ENCODE results near the gene NOP14.
"Not testable (repeated sequence)": the region's sequence is repeated elsewhere in the genome, so short reads cannot be mapped to it uniquely, and the experiment has no call there.

NOP14 gene

DNA sequence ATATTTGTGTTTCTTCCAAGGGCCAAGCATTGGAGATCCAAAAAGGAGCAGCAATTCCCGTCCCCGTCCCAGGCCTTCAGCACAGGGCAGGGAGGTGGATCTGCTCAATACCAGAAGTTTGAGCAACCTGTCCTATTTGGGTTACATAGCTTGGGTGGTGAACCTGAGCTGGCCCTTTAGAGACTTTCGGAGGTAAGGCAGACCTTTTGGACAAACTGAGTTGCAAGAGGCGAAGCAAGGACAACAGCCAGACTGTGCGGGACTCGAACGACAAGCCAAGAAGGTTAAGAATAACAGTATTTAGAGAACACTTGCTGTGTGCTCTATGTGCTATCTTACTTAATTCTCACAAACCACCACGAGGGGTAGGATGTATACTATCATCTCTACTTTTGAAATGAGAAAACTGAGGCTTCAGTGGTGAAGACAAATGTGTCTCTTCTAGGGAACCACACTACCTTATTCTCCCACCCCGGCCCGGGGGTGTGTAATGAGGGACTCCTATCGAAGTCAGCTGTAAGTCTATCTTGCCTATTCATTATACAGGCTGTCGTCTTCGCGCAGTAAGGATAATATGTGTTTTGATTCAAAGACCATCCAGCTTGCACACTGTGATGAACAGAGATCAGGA, 1.3 kb downstream of the NOP14 start:
- DNase-seq (ENCODE audit: low spot score), result no peak

DNA sequence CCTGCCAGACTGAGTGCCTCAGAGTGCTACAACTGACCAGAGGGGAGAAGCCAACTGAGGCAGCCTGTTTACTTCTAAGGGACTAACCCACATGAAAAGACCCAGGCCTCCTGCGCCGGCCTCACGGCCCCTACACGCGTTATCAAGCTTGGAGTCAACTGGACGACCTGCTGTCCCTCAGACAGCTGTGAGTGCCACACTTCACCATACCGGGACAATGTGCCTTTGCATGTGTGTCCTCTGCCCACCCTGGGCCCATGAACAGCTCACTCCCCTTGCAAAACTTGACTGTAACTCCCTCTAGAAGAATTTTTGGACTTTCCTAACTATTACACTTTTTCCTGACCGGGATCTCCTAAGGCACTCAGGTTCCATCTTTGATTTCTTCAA, 1.8 kb downstream of the NOP14 start:
- DNase-seq (ENCODE audit: low spot score), result no peak

DNA sequence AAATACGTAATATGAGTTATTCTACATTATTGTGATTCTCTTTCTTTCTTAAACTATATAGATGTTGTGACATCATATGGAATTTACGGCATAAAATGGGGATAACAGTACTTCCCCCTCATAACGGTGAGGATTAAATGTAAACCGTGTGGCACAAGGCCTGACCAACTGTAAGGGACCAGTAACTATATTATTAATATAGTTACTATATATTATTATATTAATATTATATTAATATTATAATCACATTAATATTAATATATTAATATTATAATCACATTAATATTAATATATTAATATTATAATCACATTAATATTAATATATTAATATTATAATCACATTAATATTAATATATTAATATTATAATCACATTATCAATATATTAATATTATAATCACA, 2.8 kb downstream of the NOP14 start:
- DNase-seq (ENCODE audit: low spot score), result not testable (repeated sequence)

DNA sequence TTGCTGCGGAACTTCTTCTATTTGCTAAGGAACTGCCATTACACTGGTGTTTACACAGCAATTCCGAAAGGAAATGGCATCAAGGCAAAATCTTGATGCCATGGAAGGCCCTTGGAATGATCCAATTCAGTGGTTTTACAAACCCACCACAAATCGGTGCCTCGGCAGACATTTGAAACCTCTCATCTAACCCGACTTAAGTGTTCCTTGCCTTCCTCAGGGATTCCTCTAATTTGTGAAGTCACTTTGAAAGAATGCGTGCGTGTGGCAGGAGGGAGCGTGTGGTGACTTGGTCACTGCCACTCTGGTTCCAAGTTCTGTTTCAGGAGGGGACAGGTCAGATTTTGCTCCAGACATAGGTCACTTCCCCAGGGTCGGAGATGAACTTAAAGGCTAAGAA, 4.8 kb downstream of the NOP14 start:
- DNase-seq (ENCODE audit: low spot score), result no peak

DNA sequence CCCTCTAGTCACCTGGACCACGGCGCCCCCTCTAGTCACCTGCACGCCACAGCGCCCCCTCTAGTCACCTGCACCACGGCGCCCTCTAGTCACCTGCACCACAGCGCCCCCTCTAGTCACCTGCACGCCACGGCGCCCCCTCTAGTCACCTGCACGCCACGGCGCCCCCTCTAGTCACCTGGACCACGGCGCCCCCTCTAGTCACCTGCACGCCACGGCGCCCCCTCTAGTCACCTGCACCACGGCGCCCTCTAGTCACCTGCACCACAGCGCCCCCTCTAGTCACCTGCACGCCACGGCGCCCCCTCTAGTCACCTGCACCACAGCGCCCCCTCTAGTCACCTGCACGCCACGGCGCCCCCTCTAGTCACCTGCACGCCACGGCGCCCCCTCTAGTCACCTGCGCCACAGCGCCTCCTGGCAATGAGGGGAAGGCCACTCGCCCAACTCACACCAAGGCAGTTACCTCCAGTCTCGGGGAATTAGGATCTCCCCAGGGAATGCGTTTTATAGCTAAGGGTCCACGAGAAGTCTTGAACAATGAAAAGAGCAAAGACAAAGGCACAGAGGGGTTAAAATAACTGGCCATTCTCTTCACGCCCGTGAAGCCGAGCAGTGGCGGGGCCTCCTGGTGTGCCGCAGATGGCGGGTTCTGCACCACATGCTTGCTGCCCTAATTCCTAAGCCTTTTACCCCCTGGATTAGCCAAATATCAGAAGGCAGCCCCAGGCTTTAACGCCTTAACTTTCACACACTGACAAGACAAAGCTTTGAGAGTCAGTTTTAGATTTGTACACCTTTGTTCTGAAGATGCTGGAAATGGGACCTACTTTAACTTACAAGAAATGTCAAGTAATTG, 7.8 kb downstream of the NOP14 start:
- not testable (repeated sequence) for DNase-seq (ENCODE audit: low spot score)

DNA sequence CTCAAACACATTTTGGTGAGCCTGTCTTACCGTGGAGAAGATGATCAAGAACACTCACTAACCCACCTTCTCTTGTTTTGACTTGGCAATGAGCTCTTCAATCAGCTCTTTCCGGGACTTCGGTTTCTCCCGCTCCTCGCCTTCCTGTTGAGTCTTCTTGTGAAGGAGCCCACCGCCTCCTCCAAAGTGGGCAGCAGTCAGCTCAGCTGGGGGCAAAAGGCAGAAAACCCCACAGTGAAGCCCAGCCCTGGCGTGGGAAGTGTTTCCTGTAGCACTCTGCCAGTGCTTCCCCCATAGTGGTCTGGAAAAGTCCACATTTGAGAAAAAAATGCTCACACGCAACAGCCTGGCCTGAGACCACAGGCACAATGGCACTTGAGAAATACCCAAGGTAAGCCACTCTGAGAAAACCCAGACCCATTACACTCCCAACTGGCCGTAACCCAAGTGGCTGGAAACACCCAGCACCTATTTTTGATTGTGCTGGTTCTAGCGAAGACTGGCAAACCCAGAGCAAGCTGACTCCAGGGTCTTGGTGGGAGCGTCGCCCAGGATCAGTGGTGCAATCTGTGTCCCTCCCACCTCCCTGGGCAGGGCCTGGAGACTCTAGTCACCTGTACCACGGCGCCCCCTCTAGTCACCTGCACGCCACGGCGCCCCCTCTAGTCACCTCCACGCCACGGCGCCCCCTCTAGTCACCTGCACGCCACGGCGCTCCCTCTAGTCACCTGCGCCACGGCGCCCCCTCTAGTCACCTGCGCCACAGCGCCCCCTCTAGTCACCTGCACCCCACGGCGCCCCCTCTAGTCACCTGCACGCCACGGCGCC, 8.6 kb downstream of the NOP14 start:
- DNase-seq (ENCODE audit: low spot score), result peak; percentile 56

DNA sequence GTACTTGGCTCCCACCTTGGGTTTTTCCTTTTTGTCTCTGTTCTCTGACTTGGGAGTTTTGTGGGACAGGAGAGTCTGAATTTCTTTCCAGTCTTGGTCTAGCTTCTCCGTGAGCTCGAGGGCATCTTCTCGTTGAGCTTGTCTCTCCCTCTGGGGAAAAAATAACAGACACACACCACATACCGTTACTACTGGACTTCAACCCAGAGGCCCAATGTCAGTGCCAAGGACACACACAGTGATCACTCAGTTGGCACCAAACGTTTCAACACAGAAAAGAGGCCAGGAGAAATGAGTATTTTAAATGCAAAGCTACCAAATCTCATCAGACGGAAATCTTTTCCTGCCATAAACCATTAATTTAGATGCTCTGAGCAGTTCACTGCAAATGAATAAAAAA, 9.7 kb downstream of the NOP14 start:
- DNase-seq (ENCODE audit: low spot score), result no peak

DNA sequence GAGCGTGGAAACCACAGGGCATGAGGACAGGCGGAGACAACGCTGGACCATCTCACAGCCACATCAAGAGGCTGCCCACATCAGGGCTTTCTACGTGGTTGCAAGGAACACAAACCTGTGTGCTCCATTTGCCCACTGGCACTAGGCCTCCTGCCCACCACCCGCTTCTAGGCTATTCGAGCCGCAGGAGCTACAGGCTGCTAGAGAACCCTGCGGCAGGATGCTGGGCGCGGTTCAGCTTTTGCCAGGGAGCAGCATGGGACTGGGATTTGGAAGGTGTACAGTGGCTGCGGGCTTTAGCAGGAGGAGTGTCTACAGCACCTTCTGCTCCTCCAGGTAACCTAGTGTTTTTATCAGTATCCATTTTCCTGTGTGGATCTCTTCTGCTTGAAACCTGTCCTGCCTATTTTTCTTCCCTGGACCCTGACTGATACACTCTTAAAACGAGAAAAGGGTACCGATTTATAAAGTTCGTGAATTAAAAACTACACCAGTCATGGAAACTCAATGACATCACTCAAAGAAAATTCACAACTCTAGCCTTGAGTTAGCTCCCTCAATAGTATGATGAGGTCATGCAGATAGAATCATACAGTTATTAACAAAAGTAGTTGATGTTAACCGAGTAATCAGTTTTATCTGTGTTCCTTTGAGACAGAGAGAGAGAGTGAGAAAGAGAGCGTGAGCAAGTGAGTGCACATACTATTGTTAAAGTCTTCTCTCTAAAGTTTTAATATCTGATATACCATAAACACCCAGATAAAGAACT, 12.8 kb downstream of the NOP14 start:
- DNase-seq (ENCODE audit: low spot score), result no peak

DNA sequence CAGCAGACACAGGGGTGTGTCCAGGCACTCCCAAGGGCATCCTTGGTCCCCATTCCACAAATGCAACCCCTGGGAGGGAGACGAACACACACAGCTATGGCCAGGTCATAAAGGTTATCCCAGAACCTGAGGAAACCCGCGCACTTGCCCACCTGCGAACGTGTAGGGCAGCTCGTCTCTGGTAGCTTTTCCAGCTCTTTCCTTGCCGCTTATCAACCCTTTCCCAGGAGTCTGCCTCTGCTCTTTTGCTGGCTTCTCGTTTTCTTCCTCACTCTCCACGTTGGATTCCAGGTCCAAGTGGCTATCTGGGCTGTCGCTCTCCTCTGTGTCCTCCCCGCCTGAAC, 13.5 kb downstream of the NOP14 start:
- DNase-seq (ENCODE audit: low spot score), result no peak

DNA sequence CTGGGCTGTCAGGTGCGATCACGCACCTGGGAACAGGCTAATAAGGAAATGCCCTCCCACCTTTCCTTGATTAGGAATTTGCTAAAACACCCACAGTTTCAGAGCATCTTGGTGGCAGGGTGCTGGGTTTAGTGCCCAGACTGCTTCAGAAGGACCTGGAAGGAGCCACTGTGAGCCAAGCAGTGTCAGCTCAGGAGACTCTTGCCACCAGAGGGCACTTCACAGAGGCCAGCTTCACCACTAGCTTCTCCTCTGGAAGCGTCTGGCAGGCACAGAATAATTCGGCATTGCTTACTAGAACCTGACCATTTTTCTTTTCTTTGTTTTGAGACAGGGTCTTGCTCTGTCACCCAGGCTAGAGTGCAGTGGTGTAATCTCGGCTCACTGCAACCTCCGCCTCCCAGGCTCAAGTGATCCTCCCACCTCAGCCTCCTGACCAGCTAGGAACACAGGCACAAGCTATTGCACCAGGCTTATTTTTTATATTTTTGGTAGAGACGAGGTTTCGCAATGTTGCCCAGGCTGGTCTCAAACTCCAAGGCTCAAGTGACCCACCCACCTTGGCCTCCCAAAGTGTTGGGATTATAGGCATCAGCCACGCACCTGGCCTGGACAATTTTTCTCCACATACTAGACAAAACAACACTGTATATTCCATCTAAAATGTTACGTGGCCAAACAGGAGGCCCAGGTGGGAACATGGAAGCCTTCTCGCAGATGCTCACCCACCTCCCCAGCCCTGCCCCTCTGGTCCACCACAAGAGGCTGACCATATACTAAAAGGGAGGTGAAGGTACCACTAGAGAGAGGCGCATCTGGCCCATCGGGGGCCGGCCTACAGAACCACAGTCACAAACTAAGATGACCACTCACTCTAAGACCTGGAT, 14.1 kb downstream of the NOP14 start:
- no peak for DNase-seq (ENCODE audit: low spot score)

DNA sequence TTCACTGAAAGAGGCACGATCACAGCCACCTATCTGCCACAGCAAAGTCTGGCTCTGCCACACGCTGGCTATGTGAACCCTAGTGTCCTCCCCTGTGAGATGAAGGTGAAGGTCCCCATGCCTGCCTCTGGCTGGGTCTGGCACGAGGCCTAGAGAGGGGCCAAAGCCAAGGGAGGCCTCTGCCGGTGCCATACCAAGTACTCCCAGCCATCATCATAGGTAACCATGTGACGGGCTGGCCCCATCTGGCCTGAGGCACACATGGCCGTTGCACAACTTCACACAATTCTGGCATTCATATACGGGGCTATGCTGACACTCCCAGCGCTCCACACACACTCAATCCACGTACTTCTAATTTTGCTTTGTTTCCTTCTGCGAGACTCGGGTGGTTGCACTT, 15.3 kb downstream of the NOP14 start:
- no peak for DNase-seq (ENCODE audit: low spot score)

DNA sequence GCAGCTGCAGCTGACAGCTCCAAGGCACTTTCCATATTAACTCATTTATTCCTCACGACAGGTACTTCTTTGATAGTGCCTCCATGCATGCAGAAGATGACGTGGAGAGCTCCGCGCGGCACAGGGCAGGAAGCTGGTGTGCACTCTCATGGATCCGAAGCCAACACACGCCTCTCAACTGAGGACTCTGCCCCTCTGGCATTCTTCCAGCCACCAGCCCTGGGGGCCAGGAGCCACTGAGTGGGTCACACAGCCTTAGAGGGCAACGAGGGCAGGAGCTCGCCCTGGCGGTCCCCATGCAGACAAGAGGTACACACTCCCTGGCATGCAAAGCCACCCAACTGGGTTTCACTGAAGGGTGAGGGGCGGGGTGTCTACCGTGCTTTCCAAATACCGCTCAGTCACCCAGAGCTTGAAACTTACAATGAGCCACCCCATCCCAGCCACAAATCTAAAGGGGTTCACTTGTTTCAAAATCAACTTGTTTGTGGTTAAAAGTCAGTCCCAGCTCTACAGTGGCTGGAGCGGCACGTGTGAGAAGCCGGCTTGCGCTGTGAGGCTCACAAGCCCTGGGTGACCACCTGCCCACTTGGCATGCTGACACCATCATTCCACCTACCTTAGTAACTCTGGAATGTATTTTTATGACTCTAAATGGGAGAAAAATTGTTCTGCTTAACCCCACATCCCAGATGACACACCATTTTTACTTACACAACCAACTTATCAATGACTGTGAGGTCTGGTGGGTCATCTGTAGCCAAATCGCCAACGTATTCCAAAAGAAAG, 16.2 kb downstream of the NOP14 start:
- no peak for DNase-seq (ENCODE audit: low spot score)

DNA sequence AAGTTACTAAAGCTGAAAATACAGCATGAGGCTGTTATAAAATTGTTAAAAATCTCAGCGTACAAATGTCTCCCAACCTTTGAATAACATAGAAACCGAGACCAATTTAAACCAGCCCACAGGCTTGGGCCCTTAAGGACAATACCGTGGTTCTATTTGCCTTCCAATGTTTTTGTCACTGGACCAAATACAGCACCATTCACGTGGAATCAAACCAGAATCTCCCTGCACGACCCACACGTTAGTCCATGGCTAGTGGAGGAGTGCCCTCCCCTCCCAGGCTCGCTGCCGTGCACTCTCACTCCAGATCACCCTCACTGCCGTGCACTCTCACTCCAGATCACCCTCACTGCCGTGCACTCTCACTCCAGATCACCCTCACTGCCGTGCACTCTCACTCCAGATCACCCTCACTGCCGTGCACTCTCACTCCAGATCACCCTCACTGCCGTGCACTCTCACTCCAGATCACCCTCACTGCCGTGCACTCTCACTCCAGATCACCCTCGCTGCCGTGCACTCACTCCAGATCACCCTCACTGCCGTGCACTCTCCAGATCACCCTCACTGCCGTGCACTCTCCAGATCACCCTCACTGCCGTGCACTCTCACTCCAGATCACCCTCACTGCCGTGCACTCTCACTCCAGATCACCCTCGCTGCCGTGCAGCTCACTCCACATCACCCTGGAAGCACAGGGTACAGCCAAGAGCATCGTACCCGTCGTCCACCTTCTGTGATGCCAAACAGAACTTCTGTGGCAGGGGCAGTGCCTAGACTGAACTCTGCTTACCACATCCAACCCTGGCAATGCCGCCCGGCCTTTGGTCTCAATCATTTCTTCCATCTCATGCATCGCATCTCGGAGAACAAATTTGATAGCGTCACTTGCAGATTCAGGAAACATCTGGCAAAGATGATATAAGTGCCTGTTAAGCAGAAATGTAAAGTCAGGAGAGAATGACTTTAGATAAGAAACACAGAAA, 17.3 kb downstream of the NOP14 start:
- not testable (repeated sequence) for DNase-seq (ENCODE audit: low spot score)

DNA sequence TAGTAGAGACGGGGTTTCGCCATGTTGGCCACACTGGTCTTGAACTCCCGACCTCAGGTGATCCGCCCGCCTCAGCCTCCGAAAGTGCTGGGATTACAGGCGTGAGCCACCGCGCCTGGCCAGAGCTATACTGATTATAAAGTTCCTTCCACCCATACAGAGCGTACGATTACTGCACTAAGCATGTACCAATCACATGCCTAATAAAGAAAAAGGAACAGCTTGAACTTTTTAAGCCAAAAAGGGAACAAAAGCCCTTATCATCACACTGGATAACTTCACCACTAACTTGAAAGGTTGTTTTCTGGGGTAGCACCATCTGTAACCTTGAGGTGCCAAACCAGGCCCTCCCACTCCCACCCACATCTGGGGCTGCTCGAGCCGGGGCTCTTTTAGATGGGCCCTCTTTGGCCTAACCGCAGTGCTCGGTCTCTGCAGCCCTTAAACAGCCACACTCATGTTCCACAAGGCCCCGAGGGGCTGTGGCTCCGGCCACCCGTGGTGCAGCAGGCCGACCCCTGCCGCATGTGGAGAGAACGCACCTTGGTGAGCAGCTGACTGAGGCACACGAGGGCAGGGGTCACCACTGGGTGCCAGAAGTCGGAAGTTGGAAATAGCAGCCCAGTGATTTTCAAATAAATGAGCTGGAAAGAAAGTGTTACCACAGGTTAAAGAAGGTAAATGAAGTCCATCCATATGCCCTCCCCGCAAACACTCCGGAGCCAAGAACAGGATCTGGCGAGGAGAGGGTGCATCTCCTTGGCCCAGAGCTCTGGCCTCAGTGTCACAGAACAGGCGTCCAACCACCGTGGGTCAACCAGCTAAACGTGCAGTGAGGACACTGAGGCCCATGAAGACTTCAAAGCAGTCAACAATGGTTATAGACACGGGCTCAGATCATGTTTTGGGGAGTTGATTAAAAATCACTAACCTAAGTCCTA, 18.4 kb downstream of the NOP14 start:
- no peak for DNase-seq (ENCODE audit: low spot score)

DNA sequence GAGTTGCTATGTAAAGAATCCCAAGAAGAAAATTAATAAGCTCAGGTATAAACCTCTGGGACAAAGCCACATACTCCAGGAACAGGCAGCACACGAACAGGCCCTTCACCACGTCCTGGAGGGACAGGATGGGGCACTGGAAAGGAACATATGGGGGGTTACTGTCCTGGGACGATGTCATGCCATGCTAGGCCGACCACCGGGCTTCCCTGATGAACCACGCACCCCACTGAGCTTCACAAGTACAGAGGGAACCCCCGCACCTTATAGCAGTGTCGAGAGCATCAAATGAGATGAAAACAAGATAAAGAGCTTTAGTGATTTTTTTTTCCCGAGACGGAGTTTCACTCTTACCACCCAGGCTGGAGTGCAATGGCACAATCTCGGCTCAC, 19.1 kb downstream of the NOP14 start:
- no peak for DNase-seq (ENCODE audit: low spot score)

DNA sequence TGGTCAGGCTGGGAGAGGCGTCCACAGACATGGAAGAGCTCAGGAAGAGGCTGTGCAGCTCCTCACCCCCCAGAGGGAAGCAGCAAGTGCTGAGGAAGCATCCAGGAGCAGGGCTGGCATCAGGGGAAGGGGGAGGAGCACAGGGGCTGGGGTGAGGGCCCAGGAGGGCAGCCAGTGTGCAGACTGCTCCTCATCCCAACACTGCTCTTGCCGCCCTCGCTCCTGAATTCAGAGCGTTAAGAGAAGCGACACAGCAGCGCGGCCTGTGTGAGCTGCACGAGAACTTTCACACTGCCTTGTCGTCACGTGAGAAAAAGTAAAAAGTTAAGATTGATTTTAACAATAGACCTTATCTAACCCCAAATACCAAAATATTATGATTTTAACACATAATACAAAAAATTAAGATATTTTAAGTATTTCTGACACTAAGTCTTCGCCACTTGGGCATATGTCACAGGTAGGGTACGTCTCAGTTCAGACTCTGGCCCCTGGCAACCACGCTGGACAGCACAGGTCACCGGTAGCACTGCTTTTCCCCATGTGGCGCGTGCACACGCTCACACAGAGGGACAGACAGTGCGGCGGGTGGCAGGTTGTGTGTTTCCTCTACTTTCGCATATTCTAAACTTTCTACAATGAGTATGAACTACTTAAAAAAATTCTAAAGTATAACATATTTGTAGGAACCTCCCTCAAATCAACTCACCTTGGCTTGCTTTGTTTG, 19.7 kb downstream of the NOP14 start:
- DNase-seq (ENCODE audit: low spot score), result no peak

Data from germinal center (tissue), 1 donor.